Fibroblast of lung (primary cell): Measurements from ENCODE around the gene NEB.

Experiments
- EZH2 ChIP-seq: IDR thresholded peaks from 2 replicates; pipeline ENCODE4 v1.5.1; 2012; ENCODE audit warnings: low read length, control low read depth, mild to moderate bottlenecking; ENCODE audit errors: missing control alignments
- TF ChIP-seq, protein P1 (sequence below), 2 donors: IDR thresholded peaks in 1 of 2; conservative IDR thresholded peaks in 1 of 2; 1 replicate in 1 of 2; 2 replicates in 1 of 2; pipeline ENCODE4 v1.5.1; 2011 to 2012; ENCODE audit warnings: low read length in 2 of 2, control low read depth in 1 of 2, inconsistent platforms in 1 of 2, low read depth in 1 of 2, mild to moderate bottlenecking in 1 of 2

DNA sequence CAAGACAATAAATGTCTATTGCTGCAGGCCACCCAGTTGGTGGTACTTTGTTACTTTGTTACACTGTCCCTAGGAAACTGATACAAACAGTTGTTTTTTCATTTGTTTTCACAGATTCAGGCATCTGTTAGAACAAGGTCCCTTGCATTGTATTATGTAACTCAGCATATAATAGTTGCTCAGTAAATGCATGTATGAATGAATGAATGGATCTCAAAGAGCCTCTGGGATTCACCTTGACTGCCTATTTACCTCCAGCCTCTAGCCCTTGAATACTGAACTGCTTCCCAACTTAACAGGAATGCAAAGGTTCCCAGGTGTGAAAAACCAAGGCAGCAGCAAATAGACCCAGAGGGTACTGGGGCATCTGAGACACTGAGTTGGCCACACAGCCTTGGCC lies 27.4 kb upstream of the NEB start:
- no peak for TF ChIP-seq EZH2
- TF ChIP-seq, protein P1, sequence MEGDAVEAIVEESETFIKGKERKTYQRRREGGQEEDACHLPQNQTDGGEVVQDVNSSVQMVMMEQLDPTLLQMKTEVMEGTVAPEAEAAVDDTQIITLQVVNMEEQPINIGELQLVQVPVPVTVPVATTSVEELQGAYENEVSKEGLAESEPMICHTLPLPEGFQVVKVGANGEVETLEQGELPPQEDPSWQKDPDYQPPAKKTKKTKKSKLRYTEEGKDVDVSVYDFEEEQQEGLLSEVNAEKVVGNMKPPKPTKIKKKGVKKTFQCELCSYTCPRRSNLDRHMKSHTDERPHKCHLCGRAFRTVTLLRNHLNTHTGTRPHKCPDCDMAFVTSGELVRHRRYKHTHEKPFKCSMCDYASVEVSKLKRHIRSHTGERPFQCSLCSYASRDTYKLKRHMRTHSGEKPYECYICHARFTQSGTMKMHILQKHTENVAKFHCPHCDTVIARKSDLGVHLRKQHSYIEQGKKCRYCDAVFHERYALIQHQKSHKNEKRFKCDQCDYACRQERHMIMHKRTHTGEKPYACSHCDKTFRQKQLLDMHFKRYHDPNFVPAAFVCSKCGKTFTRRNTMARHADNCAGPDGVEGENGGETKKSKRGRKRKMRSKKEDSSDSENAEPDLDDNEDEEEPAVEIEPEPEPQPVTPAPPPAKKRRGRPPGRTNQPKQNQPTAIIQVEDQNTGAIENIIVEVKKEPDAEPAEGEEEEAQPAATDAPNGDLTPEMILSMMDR (conservative IDR thresholded peaks at IDR 0.05 in 1 of 2, IDR thresholded peaks at IDR 0.05 in 1 of 2; ENCODE audit: low read depth in 1 of 2, low read length in 2 of 2): no peak
